Measurements from ENCODE around the gene LPIN1.

LPIN1 gene

GRCh38 chr2:11833601-11834000 is 87.2 kb downstream of the LPIN1 start:
- peak overlapping the region; percentile 52 to 58 for H3K18ac ChIP-seq (ENCODE audit: low read depth in 1 of 2, low read length in 2 of 2)
- no peaks in the 10 kb centered on the region for H3K27me3 ChIP-seq (ENCODE audit: control insufficient read depth in 1 of 2, insufficient read depth in 1 of 2, low read length in 2 of 2)
- peak overlapping the region; percentile 71 to 77 for H3K4ac ChIP-seq (ENCODE audit: low read depth in 1 of 2, low read length in 2 of 2)
- no peak overlapping the region for H2BK5ac ChIP-seq (ENCODE audit: low read depth, low read length, poor library complexity, severe bottlenecking)
- no peak overlapping the region for H3K4me2 ChIP-seq (ENCODE audit: low read length, poor library complexity, severe bottlenecking)
- DNase-seq: peak; percentile 23
- H2BK12ac ChIP-seq (ENCODE audit: low read length in 2 of 2): peak overlapping the region; percentile 73 to 81
- peaks cover 8% of the 10 kb centered on the region for H3K9me3 ChIP-seq (ENCODE audit: control insufficient read depth, low read length)
- no peak overlapping the region for H3K27ac ChIP-seq (ENCODE audit: low read length, poor library complexity, severe bottlenecking)
- no peak overlapping the region for H3K9ac ChIP-seq (ENCODE audit: low read length)
- WGBS: 90% methylated on average over 6 of the region's 6 CpGs
- no peaks in the 10 kb centered on the region for H3K36me3 ChIP-seq (ENCODE audit: control insufficient read depth in 1 of 2, insufficient read depth in 2 of 2, low read depth in 1 of 2, low read length in 2 of 2)
- H3K79me1 ChIP-seq (replicated peaks; ENCODE audit: low read length, poor library complexity, severe bottlenecking): no peaks in the 10 kb centered on the region
- no peak overlapping the region for H2BK120ac ChIP-seq (ENCODE audit: low read depth, low read length)
- no peak overlapping the region for H2BK15ac ChIP-seq (ENCODE audit: low read depth, poor library complexity, severe bottlenecking)
- no peak overlapping the region for H3K4me3 ChIP-seq (ENCODE audit: insufficient read depth in 1 of 2, low read depth in 1 of 2, low read length in 2 of 2)
- H3K14ac ChIP-seq (ENCODE audit: low read length in 2 of 2): no peak overlapping the region
- H3K23ac ChIP-seq (ENCODE audit: low read length in 2 of 2): no peak overlapping the region
- H4K8ac ChIP-seq (ENCODE audit: low read length): peak overlapping the region; percentile 87
- no peak overlapping the region for H2AFZ ChIP-seq (ENCODE audit: low read depth, low read length)
- H2AK5ac ChIP-seq (ENCODE audit: low read length, severe bottlenecking): no peak overlapping the region
- peaks cover 12% of the 10 kb centered on the region for H3K4me1 ChIP-seq (ENCODE audit: control insufficient read depth, insufficient read depth, low read depth, low read length)
- peak overlapping the region; percentile 6 for H4K91ac ChIP-seq (ENCODE audit: low read length)

DNA sequence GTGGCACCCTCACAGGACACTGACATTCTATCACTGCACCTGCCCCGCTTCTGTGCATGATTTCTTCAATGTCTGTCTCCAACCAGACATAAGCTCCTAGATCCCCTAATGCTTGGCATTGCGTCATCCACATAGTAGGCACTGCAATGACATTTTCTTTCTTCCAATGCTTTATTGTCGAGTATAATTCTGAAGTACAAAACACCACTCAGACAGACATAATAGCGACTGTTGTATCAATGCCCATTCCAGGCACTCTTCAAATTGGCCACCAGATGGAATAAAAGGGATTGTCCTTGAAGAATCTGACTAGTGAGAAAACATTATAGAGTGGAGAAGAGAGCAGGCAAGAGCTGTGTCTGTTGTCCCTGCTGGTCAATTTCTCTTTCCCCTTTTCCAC is 89.0 kb downstream of the LPIN1 start:
- Histone ChIP-seq H2BK5ac (ENCODE audit: low read depth, low read length, poor library complexity, severe bottlenecking) (no peak overlapping the region), H4K8ac (ENCODE audit: low read length) (no peak overlapping the region), H3K36me3 (ENCODE audit: control insufficient read depth in 1 of 2, insufficient read depth in 2 of 2, low read depth in 1 of 2, low read length in 2 of 2) (no peaks in the 10 kb centered on the region), H3K4me3 (ENCODE audit: insufficient read depth in 1 of 2, low read depth in 1 of 2, low read length in 2 of 2) (no peak overlapping the region), H3K27ac (ENCODE audit: low read length, poor library complexity, severe bottlenecking) (no peak overlapping the region), H3K27me3 (ENCODE audit: control insufficient read depth in 1 of 2, insufficient read depth in 1 of 2, low read length in 2 of 2) (no peaks in the 10 kb centered on the region), H2AFZ (ENCODE audit: low read depth, low read length) (no peak overlapping the region), H2BK15ac (ENCODE audit: low read depth, poor library complexity, severe bottlenecking) (no peak overlapping the region), H3K18ac (ENCODE audit: low read depth in 1 of 2, low read length in 2 of 2) (no peak overlapping the region), H3K4me1 (ENCODE audit: control insufficient read depth, insufficient read depth, low read depth, low read length) (peaks cover 2% of the 10 kb centered on the region), H3K4me2 (ENCODE audit: low read length, poor library complexity, severe bottlenecking) (no peak overlapping the region), H3K4ac (ENCODE audit: low read depth in 1 of 2, low read length in 2 of 2) (no peak overlapping the region), H3K79me1 (replicated peaks; ENCODE audit: low read length, poor library complexity, severe bottlenecking) (no peaks in the 10 kb centered on the region), H4K91ac (ENCODE audit: low read length) (no peak overlapping the region), H3K9me3 (ENCODE audit: control insufficient read depth, low read length) (peaks cover 8% of the 10 kb centered on the region), H3K14ac (ENCODE audit: low read length in 2 of 2) (no peak overlapping the region), H2BK120ac (ENCODE audit: low read depth, low read length) (no peak overlapping the region), H2AK5ac (ENCODE audit: low read length, severe bottlenecking) (no peak overlapping the region), H2BK12ac (ENCODE audit: low read length in 2 of 2) (peak overlapping the region in 1 of 2 experiments; percentile 49), H3K9ac (ENCODE audit: low read length) (no peak overlapping the region), H3K23ac (ENCODE audit: low read length in 2 of 2) (no peak overlapping the region)
- WGBS: 98% methylated on average over 3 of the region's 4 CpGs
- peak; percentile 24 for DNase-seq

GRCh38 chr2:11836647-11837219 is 90.3 kb downstream of the LPIN1 start:
- Histone ChIP-seq H2AK5ac (ENCODE audit: low read length, severe bottlenecking) (no peak overlapping the region), H3K27me3 (ENCODE audit: control insufficient read depth in 1 of 2, insufficient read depth in 1 of 2, low read length in 2 of 2) (no peaks in the 10 kb centered on the region)
- 90% methylated on average over 7 of the region's 7 CpGs for WGBS

DNA sequence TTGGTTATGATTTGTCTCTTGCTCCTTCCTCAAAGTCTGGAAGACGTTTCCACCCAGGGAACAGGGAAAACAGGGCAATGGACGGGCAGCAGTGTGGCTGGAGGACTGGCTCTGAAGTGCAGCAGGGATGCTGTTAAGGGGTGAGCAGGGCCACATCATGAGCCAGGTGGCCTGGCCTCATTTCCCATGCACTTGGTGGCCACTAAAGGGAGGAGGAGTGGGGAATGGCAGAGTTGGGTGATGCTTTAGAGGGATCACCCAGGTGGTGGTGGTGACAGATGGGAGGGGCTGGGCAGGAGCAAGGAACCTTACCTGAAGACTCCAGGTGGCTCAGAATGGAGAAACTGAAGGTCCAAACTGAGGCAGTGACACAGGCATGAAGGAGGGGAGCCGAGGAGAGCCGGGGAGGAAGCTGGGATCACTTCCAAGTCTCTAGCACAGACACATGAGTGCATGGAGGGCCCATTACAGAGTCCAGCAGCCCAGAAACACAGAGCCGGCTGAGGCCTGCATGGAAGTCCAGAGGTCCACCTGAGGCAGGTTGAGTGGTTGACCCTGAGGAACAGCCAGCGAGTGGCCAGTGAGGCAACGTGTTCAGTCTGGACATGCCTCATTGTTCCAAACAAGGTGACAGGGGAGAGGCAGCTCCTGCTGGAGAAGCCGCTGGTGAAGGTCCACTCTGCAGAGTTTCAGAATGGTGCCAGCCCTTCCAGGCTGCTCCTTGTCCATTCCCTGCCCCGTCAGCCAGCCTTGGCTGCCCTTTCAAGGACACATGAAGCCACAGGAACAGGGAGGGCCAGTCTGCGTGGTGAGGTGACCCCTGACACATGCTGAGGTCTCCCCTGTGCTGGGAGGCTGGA is 91.7 kb downstream of the LPIN1 start:
- no peak overlapping the region for H2BK15ac ChIP-seq (ENCODE audit: low read depth, poor library complexity, severe bottlenecking)
- 94% methylated on average over 10 of the region's 10 CpGs for WGBS
- no peak overlapping the region for H3K23ac ChIP-seq (ENCODE audit: low read length in 2 of 2)
- H3K27me3 ChIP-seq (ENCODE audit: control insufficient read depth in 1 of 2, insufficient read depth in 1 of 2, low read length in 2 of 2): no peaks in the 10 kb centered on the region
- DNase-seq: no peak
- no peaks in the 10 kb centered on the region for H3K79me1 ChIP-seq (replicated peaks; ENCODE audit: low read length, poor library complexity, severe bottlenecking)
- no peak overlapping the region for H2AFZ ChIP-seq (ENCODE audit: low read depth, low read length)
- H3K36me3 ChIP-seq (ENCODE audit: control insufficient read depth in 1 of 2, insufficient read depth in 2 of 2, low read depth in 1 of 2, low read length in 2 of 2): no peaks in the 10 kb centered on the region
- H2BK120ac ChIP-seq (ENCODE audit: low read depth, low read length): no peak overlapping the region
- H3K9ac ChIP-seq (ENCODE audit: low read length): no peak overlapping the region
- H3K4ac ChIP-seq (ENCODE audit: low read depth in 1 of 2, low read length in 2 of 2): no peak overlapping the region
- no peak overlapping the region for H3K4me3 ChIP-seq (ENCODE audit: insufficient read depth in 1 of 2, low read depth in 1 of 2, low read length in 2 of 2)
- no peak overlapping the region for H3K4me2 ChIP-seq (ENCODE audit: low read length, poor library complexity, severe bottlenecking)
- H3K9me3 ChIP-seq (ENCODE audit: control insufficient read depth, low read length): peaks cover 8% of the 10 kb centered on the region
- no peak overlapping the region for H3K14ac ChIP-seq (ENCODE audit: low read length in 2 of 2)
- peak overlapping the region; percentile 1 for H4K91ac ChIP-seq (ENCODE audit: low read length)
- no peak overlapping the region for H4K8ac ChIP-seq (ENCODE audit: low read length)
- H2BK5ac ChIP-seq (ENCODE audit: low read depth, low read length, poor library complexity, severe bottlenecking): no peak overlapping the region
- peaks cover 2% of the 10 kb centered on the region for H3K4me1 ChIP-seq (ENCODE audit: control insufficient read depth, insufficient read depth, low read depth, low read length)
- no peak overlapping the region for H2AK5ac ChIP-seq (ENCODE audit: low read length, severe bottlenecking)
- peak overlapping the region in 1 of 2 experiments; percentile 76 for H2BK12ac ChIP-seq (ENCODE audit: low read length in 2 of 2)
- no peak overlapping the region for H3K27ac ChIP-seq (ENCODE audit: low read length, poor library complexity, severe bottlenecking)
- peak overlapping the region in 1 of 2 experiments; percentile 69 for H3K18ac ChIP-seq (ENCODE audit: low read depth in 1 of 2, low read length in 2 of 2)

More at GRCh38 chr2:11836647-11837219, 90.3 kb downstream of the LPIN1 start:
- Histone ChIP-seq H3K4me3 (ENCODE audit: insufficient read depth in 1 of 2, low read depth in 1 of 2, low read length in 2 of 2) (no peak overlapping the region), H3K36me3 (ENCODE audit: control insufficient read depth in 1 of 2, insufficient read depth in 2 of 2, low read depth in 1 of 2, low read length in 2 of 2) (no peaks in the 10 kb centered on the region), H2BK15ac (ENCODE audit: low read depth, poor library complexity, severe bottlenecking) (no peak overlapping the region), H3K23ac (ENCODE audit: low read length in 2 of 2) (no peak overlapping the region), H2BK120ac (ENCODE audit: low read depth, low read length) (no peak overlapping the region), H3K9me3 (ENCODE audit: control insufficient read depth, low read length) (peaks cover 8% of the 10 kb centered on the region), H2AFZ (ENCODE audit: low read depth, low read length) (no peak overlapping the region), H2BK12ac (ENCODE audit: low read length in 2 of 2) (no peak overlapping the region), H3K27ac (ENCODE audit: low read length, poor library complexity, severe bottlenecking) (no peak overlapping the region), H3K4me2 (ENCODE audit: low read length, poor library complexity, severe bottlenecking) (no peak overlapping the region), H4K91ac (ENCODE audit: low read length) (no peak overlapping the region), H3K9ac (ENCODE audit: low read length) (no peak overlapping the region), H3K79me1 (replicated peaks; ENCODE audit: low read length, poor library complexity, severe bottlenecking) (no peaks in the 10 kb centered on the region), H4K8ac (ENCODE audit: low read length) (no peak overlapping the region), H3K4me1 (ENCODE audit: control insufficient read depth, insufficient read depth, low read depth, low read length) (peaks cover 2% of the 10 kb centered on the region), H2BK5ac (ENCODE audit: low read depth, low read length, poor library complexity, severe bottlenecking) (no peak overlapping the region), H3K4ac (ENCODE audit: low read depth in 1 of 2, low read length in 2 of 2) (no peak overlapping the region), H3K18ac (ENCODE audit: low read depth in 1 of 2, low read length in 2 of 2) (no peak overlapping the region), H3K14ac (ENCODE audit: low read length in 2 of 2) (no peak overlapping the region)
- DNase-seq: no peak

Measured in mesenchymal stem cell (in vitro differentiated cells and primary cell).